Measurements from ENCODE around the gene ITSN1. TPM values are rescaled to one million over a fixed set of nuclear protein-coding genes. Genes with fewer than 3 reads are reported as not detected.
A peak's percentile ranks its signal among the peaks of the same experiment; 100 is the strongest.

The ITSN1 gene
- total RNA-seq, 4 donors from 2014 or later: 31.1 to 42.5 (median 35.9) TPM

- Histone ChIP-seq H3K27me3 (no peaks in the 10 kb centered on the region), H3K36me3 (no peaks in the 10 kb centered on the region), H3K9me3 (no peaks in the 10 kb centered on the region), H3K4me1 (peaks cover 31 to 50% (median 39%) of the 10 kb centered on the region in 4 donors), H3K27ac (replicated peaks in 1 of 4) (no peak overlapping the region), H3K4me3 (no peak overlapping the region)
- intact Hi-C loops (cut with DNase I): no loop called here
- WGBS: 97% methylated on average over 6 of the region's 6 CpGs
- TF ChIP-seq POLR2AphosphoS5 (IDR thresholded peaks at IDR 0.05) (no peak), EP300 (IDR thresholded peaks at IDR 0.05) (no peak), POLR2A (IDR thresholded peaks at IDR 0.05; ENCODE audit: low read depth) (no peak), CTCF (IDR thresholded peaks at IDR 0.05) (no peak)
- DNase-seq (ENCODE audit: extremely low spot score): no peak
Observed at GRCh38 chr21:33680870-33681269, 38.6 kb downstream of the ITSN1 start.

- no peak overlapping the region for H3K4me3 ChIP-seq
- H3K27me3 ChIP-seq: no peaks in the 10 kb centered on the region
- no peaks in the 10 kb centered on the region for H3K9me3 ChIP-seq
- whole genome bisulfite sequencing: 67% methylated on average over 4 of the region's 4 CpGs
- TF ChIP-seq EP300 (IDR thresholded peaks at IDR 0.05) (no peak), POLR2AphosphoS5 (IDR thresholded peaks at IDR 0.05) (peak in 1 of 2 donors; percentile 45)
- H3K27ac ChIP-seq (replicated peaks in 1 of 4): peak overlapping the region in 1 of 4 donors; percentile 21
- H3K36me3 ChIP-seq: no peaks in the 10 kb centered on the region
- peaks cover 48 to 62% (median 55%) of the 10 kb centered on the region in 4 donors for H3K4me1 ChIP-seq
- no peak for DNase-seq (ENCODE audit: extremely low spot score)
- intact Hi-C loops (cut with DNase I): no loop called here
Observed at GRCh38 chr21:33682992-33683627, 40.8 kb downstream of the ITSN1 start.

GRCh38 chr21:33684068-33684467 is 41.8 kb downstream of the ITSN1 start:
- TF ChIP-seq EP300 (IDR thresholded peaks at IDR 0.05) (no peak), POLR2A (IDR thresholded peaks at IDR 0.05; ENCODE audit: low read depth) (no peak), POLR2AphosphoS5 (IDR thresholded peaks at IDR 0.05) (no peak), CTCF (IDR thresholded peaks at IDR 0.05) (no peak)
- no peak for DNase-seq (ENCODE audit: extremely low spot score)
- intact Hi-C loops (cut with DNase I): no loop called here
- Histone ChIP-seq H3K27me3 (no peaks in the 10 kb centered on the region), H3K4me1 (peaks cover 52 to 61% (median 57%) of the 10 kb centered on the region in 4 donors), H3K9me3 (no peaks in the 10 kb centered on the region), H3K4me3 (no peak overlapping the region), H3K36me3 (no peaks in the 10 kb centered on the region), H3K27ac (replicated peaks in 1 of 4) (peak overlapping the region in 1 of 4 donors; percentile 21)
- 73% methylated on average over 2 of the region's 2 CpGs for WGBS

GRCh38 chr21:33684923-33685560 is 42.7 kb downstream of the ITSN1 start:
- 37% methylated on average over 5 of the region's 5 CpGs for WGBS
- H3K36me3 ChIP-seq: no peaks in the 10 kb centered on the region
- peaks cover 52 to 65% (median 57%) of the 10 kb centered on the region in 4 donors for H3K4me1 ChIP-seq
- H3K27ac ChIP-seq (replicated peaks in 1 of 4): peak overlapping the region in 1 of 4 donors; percentile 7
- TF ChIP-seq POLR2A (IDR thresholded peaks at IDR 0.05; ENCODE audit: low read depth) (no peak), CTCF (IDR thresholded peaks at IDR 0.05) (no peak), POLR2AphosphoS5 (IDR thresholded peaks at IDR 0.05) (no peak), EP300 (IDR thresholded peaks at IDR 0.05) (no peak)
- intact Hi-C loops (cut with DNase I): no loop called here
- no peaks in the 10 kb centered on the region for H3K27me3 ChIP-seq
- H3K4me3 ChIP-seq: no peak overlapping the region
- H3K9me3 ChIP-seq: no peaks in the 10 kb centered on the region
- DNase-seq (ENCODE audit: extremely low spot score): no peak

GRCh38 chr21:33685613-33686197 is 43.4 kb downstream of the ITSN1 start:
- Histone ChIP-seq H3K27me3 (no peaks in the 10 kb centered on the region), H3K36me3 (no peaks in the 10 kb centered on the region), H3K4me3 (no peak overlapping the region), H3K4me1 (peaks cover 52 to 63% (median 56%) of the 10 kb centered on the region in 4 donors), H3K9me3 (no peaks in the 10 kb centered on the region), H3K27ac (replicated peaks in 1 of 4) (no peak overlapping the region)
- intact Hi-C loops (cut with DNase I): no loop called here
- TF ChIP-seq POLR2A (IDR thresholded peaks at IDR 0.05; ENCODE audit: low read depth) (no peak), POLR2AphosphoS5 (IDR thresholded peaks at IDR 0.05) (no peak), CTCF (IDR thresholded peaks at IDR 0.05) (no peak), EP300 (IDR thresholded peaks at IDR 0.05) (no peak)
- DNase-seq (ENCODE audit: extremely low spot score): no peak

All from esophagus muscularis mucosa (tissue), 4 donors.